Activated T-cell treated with anti-CD3 and anti-CD28 coated beads for 48 hours (primary cell): ENCODE measurements around the gene HSPB7.

Experiments used
- DNase-seq: peaks from one replicate; pipeline ENCODE4 v3.0.0-alpha.2; 2020; ENCODE audit warnings: low read depth

The HSPB7 gene

GRCh38 chr1:15975805-15976680 lies 41.8 kb downstream of the HSPB7 start, which contains the start of gene ZBTB17:
TSS of gene ZBTB17 (minus strand) at chr1:15976101. CDS start at chr1:15948495, 27,606 bp downstream.
- DNase-seq: peak; percentile 95

- DNase-seq: peak; percentile 80
Measured at GRCh38 chr1:15975358-15975804, 42.5 kb downstream of the HSPB7 start.

- DNase-seq: no peak
Measured at GRCh38 chr1:15974855-15975254, 43.0 kb downstream of the HSPB7 start.

GRCh38 chr1:15973772-15974171 lies 44.1 kb downstream of the HSPB7 start:
- no peak for DNase-seq

GRCh38 chr1:15972409-15972808 lies 45.4 kb downstream of the HSPB7 start:
- DNase-seq: no peak

- no peak for DNase-seq
Measured at GRCh38 chr1:15970911-15971310, 46.9 kb downstream of the HSPB7 start.

GRCh38 chr1:15969321-15969880 lies 48.4 kb downstream of the HSPB7 start:
- DNase-seq: no peak

GRCh38 chr1:15968172-15968571 lies 49.7 kb downstream of the HSPB7 start:
- no peak for DNase-seq

- DNase-seq: no peak
Measured at GRCh38 chr1:15966956-15967344, 50.9 kb downstream of the HSPB7 start.

GRCh38 chr1:15966081-15966955 lies 51.5 kb downstream of the HSPB7 start:
- peak; percentile 78 for DNase-seq

GRCh38 chr1:15965228-15965767 lies 52.5 kb downstream of the HSPB7 start:
- no peak for DNase-seq
